ENCODE data around the gene CCS. TPM values are rescaled to one million over a fixed set of nuclear protein-coding genes. Genes with fewer than 3 reads are reported as not detected.

CCS gene
- total and polyA plus RNA-seq, 2 of the 4 experiments (the other 2 are of a cell fraction), result 20.1 to 53.0 TPM

GRCh38 chr11:66562907-66563583, 29.9 kb upstream of the CCS start:
- H2BK5ac ChIP-seq (ENCODE audit: low read depth, low read length, poor library complexity, severe bottlenecking), result no peak overlapping the region
- H3K27me3 ChIP-seq (ENCODE audit: control insufficient read depth, insufficient read depth, low read length), result peaks cover 12% of the 10 kb centered on the region
- TF ChIP-seq RAD21 (IDR thresholded peaks at IDR 0.05; ENCODE audit: low read length) (no peak), USF2 (IDR thresholded peaks at IDR 0.05; ENCODE audit: low read depth, low read length) (no peak), FOS (IDR thresholded peaks at IDR 0.05; ENCODE audit: low read depth, low read length) (no peak), MAZ (IDR thresholded peaks at IDR 0.05; ENCODE audit: borderline replicate concordance, low read depth, low read length) (no peak), BHLHE40 (IDR thresholded peaks at IDR 0.05; ENCODE audit: low read depth, low read length) (no peak), MAFK (IDR thresholded peaks at IDR 0.05; ENCODE audit: low read depth, low read length) (no peak), CHD1 (IDR thresholded peaks at IDR 0.05; ENCODE audit: low read depth, low read length) (no peak), NFE2L2 (IDR thresholded peaks at IDR 0.05; ENCODE audit: low read depth, low read length) (no peak), RFX5 (IDR thresholded peaks at IDR 0.05; ENCODE audit: low read depth, low read length) (no peak), POLR2A (IDR thresholded peaks at IDR 0.05; ENCODE audit: low read depth, low read length) (no peak), SMC3 (IDR thresholded peaks at IDR 0.05; ENCODE audit: low read depth, low read length) (no peak), RCOR1 (IDR thresholded peaks at IDR 0.05; ENCODE audit: insufficient replicate concordance, low read length) (no peak), MXI1 (IDR thresholded peaks at IDR 0.05; ENCODE audit: borderline replicate concordance, low read depth, low read length) (no peak), CEBPB (IDR thresholded peaks at IDR 0.05; ENCODE audit: low read depth, low read length) (no peak)
- TF ChIP-seq, protein P1, sequence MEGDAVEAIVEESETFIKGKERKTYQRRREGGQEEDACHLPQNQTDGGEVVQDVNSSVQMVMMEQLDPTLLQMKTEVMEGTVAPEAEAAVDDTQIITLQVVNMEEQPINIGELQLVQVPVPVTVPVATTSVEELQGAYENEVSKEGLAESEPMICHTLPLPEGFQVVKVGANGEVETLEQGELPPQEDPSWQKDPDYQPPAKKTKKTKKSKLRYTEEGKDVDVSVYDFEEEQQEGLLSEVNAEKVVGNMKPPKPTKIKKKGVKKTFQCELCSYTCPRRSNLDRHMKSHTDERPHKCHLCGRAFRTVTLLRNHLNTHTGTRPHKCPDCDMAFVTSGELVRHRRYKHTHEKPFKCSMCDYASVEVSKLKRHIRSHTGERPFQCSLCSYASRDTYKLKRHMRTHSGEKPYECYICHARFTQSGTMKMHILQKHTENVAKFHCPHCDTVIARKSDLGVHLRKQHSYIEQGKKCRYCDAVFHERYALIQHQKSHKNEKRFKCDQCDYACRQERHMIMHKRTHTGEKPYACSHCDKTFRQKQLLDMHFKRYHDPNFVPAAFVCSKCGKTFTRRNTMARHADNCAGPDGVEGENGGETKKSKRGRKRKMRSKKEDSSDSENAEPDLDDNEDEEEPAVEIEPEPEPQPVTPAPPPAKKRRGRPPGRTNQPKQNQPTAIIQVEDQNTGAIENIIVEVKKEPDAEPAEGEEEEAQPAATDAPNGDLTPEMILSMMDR (conservative IDR thresholded peaks at IDR 0.05; ENCODE audit: low read depth, low read length), result no peak
- TF ChIP-seq, protein P2, sequence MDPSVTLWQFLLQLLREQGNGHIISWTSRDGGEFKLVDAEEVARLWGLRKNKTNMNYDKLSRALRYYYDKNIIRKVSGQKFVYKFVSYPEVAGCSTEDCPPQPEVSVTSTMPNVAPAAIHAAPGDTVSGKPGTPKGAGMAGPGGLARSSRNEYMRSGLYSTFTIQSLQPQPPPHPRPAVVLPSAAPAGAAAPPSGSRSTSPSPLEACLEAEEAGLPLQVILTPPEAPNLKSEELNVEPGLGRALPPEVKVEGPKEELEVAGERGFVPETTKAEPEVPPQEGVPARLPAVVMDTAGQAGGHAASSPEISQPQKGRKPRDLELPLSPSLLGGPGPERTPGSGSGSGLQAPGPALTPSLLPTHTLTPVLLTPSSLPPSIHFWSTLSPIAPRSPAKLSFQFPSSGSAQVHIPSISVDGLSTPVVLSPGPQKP (IDR thresholded peaks at IDR 0.05; ENCODE audit: borderline replicate concordance, low read depth, low read length), result no peak
- H3K4me3 ChIP-seq (ENCODE audit: insufficient read depth, low read depth, low read length), result no peak overlapping the region
- POLR2A ChIA-PET (ENCODE audit: unreplicated experiment), result no interaction called here
- in situ Hi-C loops (cut with MboI; ENCODE audit: low sequenced_read_pairs), result no loop called here
- H2BK20ac ChIP-seq (ENCODE audit: low read depth, low read length), result no peak overlapping the region
- no peak overlapping the region for H3K18ac ChIP-seq (ENCODE audit: low read depth, low read length)
- H3K4me1 ChIP-seq (ENCODE audit: control insufficient read depth, insufficient read depth, low read length), result peaks cover 5% of the 10 kb centered on the region; the same call in 1 of the 2 replicates
- ATAC-seq (ENCODE audit: low read depth), result no peak
- H4K91ac ChIP-seq (ENCODE audit: insufficient read depth, low read depth, low read length), result no peak overlapping the region
- no peak overlapping the region for H3K4ac ChIP-seq (ENCODE audit: low read depth, low read length)
- 92% methylated on average over 4 of the region's 20 CpGs; no CpG with 5 or more reads in 1 of the 2 experiments for WGBS, 2 experiments (ENCODE audit: extremely low coverage in 2 of 2, insufficient read length in 1 of 2)
- H3K9ac ChIP-seq (ENCODE audit: low read depth, low read length), result no peak overlapping the region
- no peaks in the 10 kb centered on the region for H3K79me1 ChIP-seq (ENCODE audit: low read depth in 1 of 2, low read length in 2 of 2)
- H3K9me1 ChIP-seq (ENCODE audit: insufficient read depth, low read length), result peaks cover 4% of the 10 kb centered on the region; the same call in 1 of the 2 replicates
- no peak overlapping the region for H2BK15ac ChIP-seq (ENCODE audit: low read depth, low read length)
- no peaks in the 10 kb centered on the region for H3K9me3 ChIP-seq (ENCODE audit: control insufficient read depth, insufficient read depth, low read length)
- no peak overlapping the region for H3K23ac ChIP-seq (ENCODE audit: low read depth, low read length)
- H3K14ac ChIP-seq (replicated peaks; ENCODE audit: low read depth, low read length), result no peak overlapping the region
- peak overlapping the region; percentile 11 for H2AFZ ChIP-seq (replicated peaks; ENCODE audit: low read length, poor library complexity)
- H4K8ac ChIP-seq (ENCODE audit: low read depth in 2 of 2, low read length in 2 of 2), result no peak overlapping the region
- H2AK9ac ChIP-seq (replicated peaks; ENCODE audit: low read depth, low read length, poor library complexity), result no peak overlapping the region
- no peak overlapping the region for H3K4me2 ChIP-seq (ENCODE audit: low read depth, low read length)
- no peak overlapping the region for H4K5ac ChIP-seq (ENCODE audit: low read depth, low read length)
- no peaks in the 10 kb centered on the region for H4K20me1 ChIP-seq (ENCODE audit: insufficient read depth, low read length)
- no peak overlapping the region for H3K56ac ChIP-seq (ENCODE audit: extremely low read depth, insufficient read depth, low read length)
- peaks cover 3% of the 10 kb centered on the region; the same call in 1 of the 2 replicates for H3K36me3 ChIP-seq (ENCODE audit: control insufficient read depth, insufficient read depth, low read length)
- CTCF ChIA-PET, result no interaction called here
- H2BK120ac ChIP-seq (ENCODE audit: low read depth, low read length), result no peak overlapping the region
- no TSS peak for BruUV-seq (replicated peaks)
- intact Hi-C loops (cut with micrococcal nuclease), result no loop called here
- DNase-seq, result no peak
- no peak overlapping the region for H2AK5ac ChIP-seq (ENCODE audit: low read depth, low read length)
- dilution Hi-C loops (cut with HindIII; ENCODE audit: low sequenced_read_pairs, unreplicated experiment), result no loop called here
- H3K27ac ChIP-seq (ENCODE audit: insufficient read depth, low read length), result no peak overlapping the region

All from IMR-90 (cell line).